MG63 (cell line): ENCODE measurements around the gene GOSR1. TPM values are rescaled to one million over a fixed set of nuclear protein-coding genes. Genes with fewer than 3 reads are reported as not detected.
"Not testable (repeated sequence)": the region's sequence is repeated elsewhere in the genome, so short reads cannot be mapped to it uniquely, and the experiment has no call there.

Experiments
- DNase-seq: peaks from one replicate; pipeline ENCODE4 v3.0.0-alpha.2; 2020
- H3K27me3 ChIP-seq: fragments of 250-450 bp; sonication (Bioruptor Pico); 2 replicates; pipeline ENCODE4 v1.5.1; 2020; ENCODE audit warnings: mild to moderate bottlenecking, moderate library complexity
- H3K36me3 ChIP-seq: fragments of 250-450 bp; sonication (Bioruptor Pico); 2 replicates; pipeline ENCODE4 v1.5.1; 2020; ENCODE audit warnings: mild to moderate bottlenecking, moderate library complexity
- H3K4me3 ChIP-seq: fragments of 250-450 bp; sonication (Bioruptor Pico); 2 replicates; pipeline ENCODE4 v1.5.1; 2020; ENCODE audit warnings: mild to moderate bottlenecking, moderate library complexity
- H3K9me3 ChIP-seq: fragments of 250-450 bp; sonication (Bioruptor Pico); 2 replicates; pipeline ENCODE4 v1.5.1; 2020; ENCODE audit warnings: mild to moderate bottlenecking, moderate library complexity
- total RNA-seq: library from RNA; depleted of rRNA; stranded (reverse); fragments of >200 nt; shearing (Covaris generic); gene quantifications from 2 replicates; pipeline ENCODE4 v1.2.3, GENCODE V29; 2014; ENCODE audit warnings: low replicate concordance

The GOSR1 gene
- total RNA-seq, 1 experiment from 2014 or later: 33.5 TPM

GRCh38 chr17:30564422-30565072, 87.3 kb downstream of the GOSR1 start:
- not testable (repeated sequence) for H3K9me3 ChIP-seq, H3K27me3 ChIP-seq, DNase-seq, H3K36me3 ChIP-seq, H3K4me3 ChIP-seq

GRCh38 chr17:30565073-30565935, 88.1 kb downstream of the GOSR1 start:
- Histone ChIP-seq H3K36me3 (no peaks in the 10 kb centered on the region), H3K9me3 (no peaks in the 10 kb centered on the region), H3K4me3 (no peak overlapping the region), H3K27me3 (no peaks in the 10 kb centered on the region; the same call in 1 of the 2 replicates)
- DNase-seq: no peak

GRCh38 chr17:30566104-30566503, 88.9 kb downstream of the GOSR1 start:
- H3K4me3 ChIP-seq, H3K9me3 ChIP-seq, H3K36me3 ChIP-seq, H3K27me3 ChIP-seq, DNase-seq: not testable (repeated sequence)

- not testable (repeated sequence) for H3K4me3 ChIP-seq, H3K27me3 ChIP-seq, H3K36me3 ChIP-seq, DNase-seq, H3K9me3 ChIP-seq
These were observed 89.5 kb downstream of the GOSR1 start for GRCh38 chr17:30566516-30567225.

GRCh38 chr17:30567231-30568116, 90.3 kb downstream of the GOSR1 start:
- Histone ChIP-seq H3K36me3 (no peaks in the 10 kb centered on the region), H3K27me3 (no peaks in the 10 kb centered on the region), H3K9me3 (no peaks in the 10 kb centered on the region), H3K4me3 (no peak overlapping the region)
- DNase-seq: no peak

- DNase-seq: no peak
- H3K9me3 ChIP-seq: no peaks in the 10 kb centered on the region
- no peaks in the 10 kb centered on the region for H3K27me3 ChIP-seq
- no peaks in the 10 kb centered on the region for H3K36me3 ChIP-seq
- H3K4me3 ChIP-seq: no peak overlapping the region
These were observed 90.9 kb downstream of the GOSR1 start for GRCh38 chr17:30568117-30568430.

GRCh38 chr17:30569531-30570175, 92.4 kb downstream of the GOSR1 start:
- not testable (repeated sequence) for H3K9me3 ChIP-seq, H3K4me3 ChIP-seq, H3K27me3 ChIP-seq, DNase-seq, H3K36me3 ChIP-seq

- H3K9me3 ChIP-seq: no peaks in the 10 kb centered on the region
- no peak for DNase-seq
- H3K27me3 ChIP-seq: no peaks in the 10 kb centered on the region
- no peak overlapping the region for H3K4me3 ChIP-seq
- no peaks in the 10 kb centered on the region for H3K36me3 ChIP-seq
These were observed 93.0 kb downstream of the GOSR1 start for GRCh38 chr17:30570191-30570590.

- no peaks in the 10 kb centered on the region for H3K36me3 ChIP-seq
- no peaks in the 10 kb centered on the region for H3K9me3 ChIP-seq
- no peak overlapping the region for H3K4me3 ChIP-seq
- no peaks in the 10 kb centered on the region for H3K27me3 ChIP-seq
- no peak for DNase-seq
These were observed 93.5 kb downstream of the GOSR1 start for GRCh38 chr17:30570596-30571265.

- not testable (repeated sequence) for H3K36me3 ChIP-seq, H3K27me3 ChIP-seq, DNase-seq, H3K9me3 ChIP-seq, H3K4me3 ChIP-seq
These were observed 94.2 kb downstream of the GOSR1 start for GRCh38 chr17:30571404-30571803.

- Histone ChIP-seq H3K36me3 (no peaks in the 10 kb centered on the region), H3K27me3 (no peaks in the 10 kb centered on the region), H3K4me3 (no peak overlapping the region), H3K9me3 (no peaks in the 10 kb centered on the region)
- no peak for DNase-seq
These were observed 94.7 kb downstream of the GOSR1 start for GRCh38 chr17:30571921-30572320.

GRCh38 chr17:30572651-30573554, 95.7 kb downstream of the GOSR1 start:
- not testable (repeated sequence) for H3K4me3 ChIP-seq, H3K36me3 ChIP-seq, H3K9me3 ChIP-seq, H3K27me3 ChIP-seq, DNase-seq

- no peak for DNase-seq
- Histone ChIP-seq H3K27me3 (no peaks in the 10 kb centered on the region), H3K4me3 (no peak overlapping the region), H3K9me3 (no peaks in the 10 kb centered on the region), H3K36me3 (no peaks in the 10 kb centered on the region)
These were observed 96.5 kb downstream of the GOSR1 start for GRCh38 chr17:30573603-30574175.

- not testable (repeated sequence) for H3K4me3 ChIP-seq, H3K36me3 ChIP-seq, DNase-seq
These were observed 97.1 kb downstream of the GOSR1 start for GRCh38 chr17:30574309-30574708.

GRCh38 chr17:30574806-30575205, 97.6 kb downstream of the GOSR1 start:
- H3K36me3 ChIP-seq, DNase-seq: not testable (repeated sequence)

More at GRCh38 chr17:30574309-30574708, 97.1 kb downstream of the GOSR1 start:
- H3K9me3 ChIP-seq, H3K27me3 ChIP-seq: not testable (repeated sequence)

More at GRCh38 chr17:30574806-30575205, 97.6 kb downstream of the GOSR1 start:
- not testable (repeated sequence) for H3K9me3 ChIP-seq, H3K27me3 ChIP-seq, H3K4me3 ChIP-seq
